HG02852 (cell line): ENCODE data around the gene DICER1.

Source experiments
- ATAC-seq: cut with Tn5 transposase; IDR thresholded peaks from one replicate; pipeline ENCODE4 v1.9.1; 2021; ENCODE audit warnings: mild to moderate bottlenecking, moderate library complexity; ENCODE audit not compliant: unreplicated experiment

The DICER1 gene

GRCh38 chr14:95126906-95127530 lies 30.3 kb downstream of the DICER1 start:
- ATAC-seq, result no peak

GRCh38 chr14:95125915-95126314 lies 31.4 kb downstream of the DICER1 start:
- no peak for ATAC-seq

- no peak for ATAC-seq
Observed at GRCh38 chr14:95125221-95125620, 32.1 kb downstream of the DICER1 start.

GRCh38 chr14:95123891-95124579 lies 33.3 kb downstream of the DICER1 start:
- no peak for ATAC-seq

GRCh38 chr14:95122621-95122945 lies 34.7 kb downstream of the DICER1 start:
- ATAC-seq, result no peak

GRCh38 chr14:95121911-95122620 lies 35.3 kb downstream of the DICER1 start:
- no peak for ATAC-seq

- no peak for ATAC-seq
Observed at GRCh38 chr14:95119336-95119735, 38.0 kb downstream of the DICER1 start.

- ATAC-seq, result no peak
Observed at GRCh38 chr14:95117937-95118721, 39.2 kb downstream of the DICER1 start.

- no peak for ATAC-seq
Observed at GRCh38 chr14:95113476-95113875, 43.9 kb downstream of the DICER1 start.

GRCh38 chr14:95111507-95112164 lies 45.7 kb downstream of the DICER1 start:
- no peak for ATAC-seq

- ATAC-seq, result no peak
Observed at GRCh38 chr14:95110178-95110577, 47.2 kb downstream of the DICER1 start.

GRCh38 chr14:95107711-95108110 lies 49.6 kb downstream of the DICER1 start:
- no peak for ATAC-seq

- no peak for ATAC-seq
Observed at GRCh38 chr14:95106971-95107370, 50.4 kb downstream of the DICER1 start.

GRCh38 chr14:95104911-95105310 lies 52.4 kb downstream of the DICER1 start:
- ATAC-seq, result no peak

GRCh38 chr14:95102680-95103044 lies 54.7 kb downstream of the DICER1 start:
- ATAC-seq, result no peak

- no peak for ATAC-seq
Observed at GRCh38 chr14:95101736-95102679, 55.3 kb downstream of the DICER1 start.

- ATAC-seq, result no peak
Observed at GRCh38 chr14:95098984-95099599, 58.2 kb downstream of the DICER1 start.

- no peak for ATAC-seq
Observed at GRCh38 chr14:95097385-95097784, 59.9 kb downstream of the DICER1 start.

- no peak for ATAC-seq
Observed at GRCh38 chr14:95096476-95096875, 60.9 kb downstream of the DICER1 start.
